ENCODE measurements around the gene LTB4R. TPM values are rescaled to one million over a fixed set of nuclear protein-coding genes. Genes with fewer than 3 reads are reported as not detected.

The LTB4R gene
- total RNA-seq, 2 donors from 2014 or later = 6.4 to 6.6 TPM

- DNase-seq = no peak
- WGBS, 2 experiments (ENCODE audit: insufficient coverage in 1 of 2, insufficient read length in 1 of 2) = 89 to 90% methylated on average over 8 to 11 of the region's 11 CpGs
Observed at GRCh38 chr14:24277606-24278321, 33.5 kb upstream of the LTB4R start.

GRCh38 chr14:24278424-24278823, 32.9 kb upstream of the LTB4R start:
- Mint-ChIP-seq H3K4me3 (no peak overlapping the region), H3K9me3 (no peaks in the 10 kb centered on the region), H3K27ac (no peak overlapping the region), H3K36me3 (ENCODE audit: low read depth) (no peaks in the 10 kb centered on the region), H3K27me3 (ENCODE audit: insufficient read depth) (no peaks in the 10 kb centered on the region), H3K4me1 (no peaks in the 10 kb centered on the region)
- Histone ChIP-seq H3K9me3 (ENCODE audit: control insufficient read depth, low read length) (no peaks in the 10 kb centered on the region), H3K27ac (ENCODE audit: low read depth, low read length) (no peak overlapping the region), H3K4me3 (ENCODE audit: low read length) (no peak overlapping the region), H3K36me3 (ENCODE audit: control insufficient read depth, insufficient read depth, low read length) (no peaks in the 10 kb centered on the region), H3K9ac (ENCODE audit: extremely low read depth, low read length, poor library complexity, severe bottlenecking) (no peak overlapping the region), H3K4me1 (ENCODE audit: control insufficient read depth, insufficient read depth, low read length) (no peaks in the 10 kb centered on the region), H3K27me3 (ENCODE audit: control insufficient read depth, insufficient read depth, low read length, poor library complexity, severe bottlenecking) (no peaks in the 10 kb centered on the region)
- TF ChIP-seq, protein P1, sequence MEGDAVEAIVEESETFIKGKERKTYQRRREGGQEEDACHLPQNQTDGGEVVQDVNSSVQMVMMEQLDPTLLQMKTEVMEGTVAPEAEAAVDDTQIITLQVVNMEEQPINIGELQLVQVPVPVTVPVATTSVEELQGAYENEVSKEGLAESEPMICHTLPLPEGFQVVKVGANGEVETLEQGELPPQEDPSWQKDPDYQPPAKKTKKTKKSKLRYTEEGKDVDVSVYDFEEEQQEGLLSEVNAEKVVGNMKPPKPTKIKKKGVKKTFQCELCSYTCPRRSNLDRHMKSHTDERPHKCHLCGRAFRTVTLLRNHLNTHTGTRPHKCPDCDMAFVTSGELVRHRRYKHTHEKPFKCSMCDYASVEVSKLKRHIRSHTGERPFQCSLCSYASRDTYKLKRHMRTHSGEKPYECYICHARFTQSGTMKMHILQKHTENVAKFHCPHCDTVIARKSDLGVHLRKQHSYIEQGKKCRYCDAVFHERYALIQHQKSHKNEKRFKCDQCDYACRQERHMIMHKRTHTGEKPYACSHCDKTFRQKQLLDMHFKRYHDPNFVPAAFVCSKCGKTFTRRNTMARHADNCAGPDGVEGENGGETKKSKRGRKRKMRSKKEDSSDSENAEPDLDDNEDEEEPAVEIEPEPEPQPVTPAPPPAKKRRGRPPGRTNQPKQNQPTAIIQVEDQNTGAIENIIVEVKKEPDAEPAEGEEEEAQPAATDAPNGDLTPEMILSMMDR (conservative IDR thresholded peaks at IDR 0.05) = no peak
- DNase-seq = no peak
- 93 to 94% methylated on average over 5 of the region's 5 CpGs for WGBS, 2 experiments (ENCODE audit: insufficient coverage in 1 of 2, insufficient read length in 1 of 2)

More at GRCh38 chr14:24277606-24278321, 33.5 kb upstream of the LTB4R start:
- H3K4me3 ChIP-seq (ENCODE audit: low read length) = no peak overlapping the region
- H3K36me3 ChIP-seq (ENCODE audit: control insufficient read depth, insufficient read depth, low read length) = no peaks in the 10 kb centered on the region
- Mint-ChIP-seq H3K27me3 (ENCODE audit: insufficient read depth) (no peaks in the 10 kb centered on the region), H3K9me3 (no peaks in the 10 kb centered on the region), H3K27ac (no peak overlapping the region), H3K4me1 (no peaks in the 10 kb centered on the region), H3K36me3 (ENCODE audit: low read depth) (no peaks in the 10 kb centered on the region), H3K4me3 (no peak overlapping the region)
- TF ChIP-seq, protein P1 (conservative IDR thresholded peaks at IDR 0.05) = no peak
- no peak overlapping the region for H3K9ac ChIP-seq (ENCODE audit: extremely low read depth, low read length, poor library complexity, severe bottlenecking)
- no peak overlapping the region for H3K27ac ChIP-seq (ENCODE audit: low read depth, low read length)
- no peaks in the 10 kb centered on the region for H3K27me3 ChIP-seq (ENCODE audit: control insufficient read depth, insufficient read depth, low read length, poor library complexity, severe bottlenecking)
- H3K4me1 ChIP-seq (ENCODE audit: control insufficient read depth, insufficient read depth, low read length) = no peaks in the 10 kb centered on the region
- H3K9me3 ChIP-seq (ENCODE audit: control insufficient read depth, low read length) = no peaks in the 10 kb centered on the region

GRCh38 chr14:24279301-24280186, 31.8 kb upstream of the LTB4R start:
- Histone ChIP-seq H3K4me1 (ENCODE audit: control insufficient read depth, insufficient read depth, low read length) (no peaks in the 10 kb centered on the region), H3K36me3 (ENCODE audit: control insufficient read depth, insufficient read depth, low read length) (no peaks in the 10 kb centered on the region), H3K27ac (ENCODE audit: low read depth, low read length) (no peak overlapping the region), H3K9me3 (ENCODE audit: control insufficient read depth, low read length) (no peaks in the 10 kb centered on the region), H3K27me3 (ENCODE audit: control insufficient read depth, insufficient read depth, low read length, poor library complexity, severe bottlenecking) (no peaks in the 10 kb centered on the region), H3K4me3 (ENCODE audit: low read length) (no peak overlapping the region), H3K9ac (ENCODE audit: extremely low read depth, low read length, poor library complexity, severe bottlenecking) (no peak overlapping the region)
- no peaks in the 10 kb centered on the region for H3K9me3 Mint-ChIP-seq
- no peak overlapping the region for H3K4me3 Mint-ChIP-seq
- DNase-seq = no peak
- no peaks in the 10 kb centered on the region for H3K36me3 Mint-ChIP-seq (ENCODE audit: low read depth)
- no peak overlapping the region for H3K27ac Mint-ChIP-seq
- WGBS, 2 experiments (ENCODE audit: insufficient coverage in 1 of 2, insufficient read length in 1 of 2) = 89 to 93% methylated on average over 7 to 11 of the region's 11 CpGs
- TF ChIP-seq, protein P1 (conservative IDR thresholded peaks at IDR 0.05) = peak; percentile 36
- no peaks in the 10 kb centered on the region for H3K4me1 Mint-ChIP-seq
- no peaks in the 10 kb centered on the region for H3K27me3 Mint-ChIP-seq (ENCODE audit: insufficient read depth)

All from endodermal cell (in vitro differentiated cells).